HEK293T (cell line): Measurements from ENCODE around the gene ADAMTS4.

ENCODE experiments used
- FOXA1 ChIP-seq: fragments of 450-650 bp; IDR thresholded peaks from 2 replicates; pipeline ENCODE4 v1.6.1; 2016; ENCODE audit warnings: mild to moderate bottlenecking
- FOXK2 ChIP-seq: fragments of 450-650 bp; IDR thresholded peaks from 2 replicates; pipeline ENCODE4 v1.6.1; 2016; ENCODE audit warnings: mild to moderate bottlenecking
- L3MBTL2 ChIP-seq: fragments of 450-650 bp; conservative IDR thresholded peaks from 2 replicates; pipeline ENCODE4 v1.6.1; 2016; ENCODE audit warnings: mild to moderate bottlenecking
- TARDBP ChIP-seq: fragments of 450-650 bp; IDR thresholded peaks from 2 replicates; pipeline ENCODE4 v1.6.1; 2016

DNA sequence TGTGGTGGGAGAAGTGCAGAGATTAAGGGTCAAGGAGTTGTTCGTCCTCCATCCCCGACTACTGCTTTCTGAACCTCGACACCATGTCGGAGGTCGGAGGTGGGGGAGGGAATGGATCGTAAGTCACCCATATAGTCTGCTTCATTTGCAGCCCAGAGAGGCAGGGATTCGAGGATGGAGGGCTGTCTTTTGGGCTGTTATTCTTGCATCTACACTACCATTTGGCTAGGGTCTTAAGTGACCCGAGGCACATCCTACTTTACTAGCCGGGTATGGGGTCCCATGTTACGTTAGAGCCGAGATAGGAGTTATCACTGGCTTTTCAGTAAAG is 39.0 kb downstream of the ADAMTS4 start:
- no peak for TF ChIP-seq FOXA1
- TF ChIP-seq TARDBP, result no peak
- TF ChIP-seq FOXK2, result no peak
- no peak for TF ChIP-seq L3MBTL2
